Measurements from ENCODE around the gene PLTP. TPM values are rescaled to one million over a fixed set of nuclear protein-coding genes. Genes with fewer than 3 reads are reported as not detected.

Gene PLTP
- total and polyA plus RNA-seq, 2 of the 13 experiments (the other 11 are each of a cell fraction or from before 2014, with no cell fraction given), result 16.9 to 28.6 TPM

GRCh38 chr20:45927071-45927878, 15.3 kb upstream of the PLTP start (continued):
- peak; percentile 79 for TF ChIP-seq ZFX (CRISPR knock-in tag; IDR thresholded peaks at IDR 0.05; ENCODE audit: low read depth)
- 0 out of 2 replicates have a peak, but pooled peaks have one; percentile 63 for TF ChIP-seq ZBTB37 (CRISPR knock-in tag; IDR thresholded peaks at IDR 0.05)
- TF ChIP-seq ZBTB33 (CRISPR knock-in tag; IDR thresholded peaks at IDR 0.05), result peak; percentile 29; the same call in 1 of the 2 replicates
- TF ChIP-seq PITX1 (CRISPR knock-in tag; IDR thresholded peaks at IDR 0.05), result peak; percentile 96
- no peak for TF ChIP-seq AFF4 (CRISPR knock-in tag; IDR thresholded peaks at IDR 0.05)
- peak; percentile 73 for TF ChIP-seq JARID2 (CRISPR knock-in tag; IDR thresholded peaks at IDR 0.05; ENCODE audit: insufficient replicate concordance)
- TF ChIP-seq NFATC3 (CRISPR knock-in tag; IDR thresholded peaks at IDR 0.05), result no peak
- TF ChIP-seq ZBTB4 (CRISPR knock-in tag; IDR thresholded peaks at IDR 0.05; ENCODE audit: borderline replicate concordance), result peak; percentile 32; the same call in 1 of the 2 replicates
- TF ChIP-seq ZFP1 (CRISPR knock-in tag; IDR thresholded peaks at IDR 0.05), result peak; percentile 89; the same call in 1 of the 2 replicates
- peak; percentile 95 for TF ChIP-seq SMAD3 (CRISPR knock-in tag; IDR thresholded peaks at IDR 0.05)
- TF ChIP-seq SALL2 (CRISPR knock-in tag; IDR thresholded peaks at IDR 0.05), result no peak
- TF ChIP-seq ZSCAN21 (CRISPR knock-in tag; IDR thresholded peaks at IDR 0.05; ENCODE audit: borderline replicate concordance), result peak; percentile 92
- TF ChIP-seq FOSL2 (CRISPR knock-in tag; IDR thresholded peaks at IDR 0.05), result peak; percentile 88
- TF ChIP-seq TFDP1 (CRISPR knock-in tag; IDR thresholded peaks at IDR 0.05; ENCODE audit: borderline replicate concordance), result peak; percentile 54; the same call in 1 of the 2 replicates
- TF ChIP-seq TEAD3 (CRISPR knock-in tag; optimal IDR thresholded peaks at IDR 0.05; ENCODE audit: borderline replicate concordance), result peak; percentile 99
- TF ChIP-seq SRSF1 (optimal IDR thresholded peaks at IDR 0.05; ENCODE audit: low read depth, low read length), result no peak
- TF ChIP-seq KAT7 (CRISPR knock-in tag; IDR thresholded peaks at IDR 0.05; ENCODE audit: borderline replicate concordance), result no peak; the same call in 1 of the 2 replicates

Data from HepG2 (cell line).